Measurements from ENCODE around the gene CCT7.
"Not testable (repeated sequence)": the region's sequence is repeated elsewhere in the genome, so short reads cannot be mapped to it uniquely, and the experiment has no call there.

CCT7 gene
- total RNA-seq: 77.3 to 119 (median 92.9) reads per million in 3 donors

GRCh38 chr2:73233932-73234832, at the start of gene CCT7:
TSS of gene CCT7 (plus strand) at chr2:73234308. CDS start at chr2:73234379, 71 bp downstream.
- no peaks in the 10 kb centered on the region for H3K9me3 ChIP-seq (ENCODE audit: control insufficient read depth, low read length)

GRCh38 chr2:73185965-73186364, 48.1 kb upstream of the CCT7 start:
- Histone ChIP-seq H3K27ac (ENCODE audit: insufficient read depth, low read length, poor library complexity, severe bottlenecking) (no peak overlapping the region), H3K36me3 (ENCODE audit: control insufficient read depth, insufficient read depth, low read length) (no peaks in the 10 kb centered on the region)

More at GRCh38 chr2:73233932-73234832, at the start of gene CCT7:
- Histone ChIP-seq H3K36me3 (ENCODE audit: control insufficient read depth, insufficient read depth, low read length) (peaks cover 4% of the 10 kb centered on the region), H3K27ac (ENCODE audit: insufficient read depth, low read length, poor library complexity, severe bottlenecking) (peak within 1 kb of the TSS; percentile 92), H3K4me3 (ENCODE audit: insufficient read depth, low read depth, low read length, poor library complexity, severe bottlenecking) (peak within 1 kb of the TSS; percentile 69), H3K4me1 (ENCODE audit: control insufficient read depth, insufficient read depth, low read length, poor library complexity, severe bottlenecking) (peaks cover 6% of the 10 kb centered on the region), H3K27me3 (replicated peaks; ENCODE audit: control insufficient read depth, insufficient read depth, low read length, poor library complexity, severe bottlenecking) (no peaks in the 10 kb centered on the region)
- DNase-seq: peak; percentile 74 to 81 (median 81)

GRCh38 chr2:73187549-73187948, 46.6 kb upstream of the CCT7 start:
- no peaks in the 10 kb centered on the region for H3K4me1 ChIP-seq (ENCODE audit: control insufficient read depth, insufficient read depth, low read length, poor library complexity, severe bottlenecking)
- DNase-seq: no peak
- no peaks in the 10 kb centered on the region for H3K36me3 ChIP-seq (ENCODE audit: control insufficient read depth, insufficient read depth, low read length)
- H3K4me3 ChIP-seq (ENCODE audit: insufficient read depth, low read depth, low read length, poor library complexity, severe bottlenecking): no peak overlapping the region
- no peak overlapping the region for H3K27ac ChIP-seq (ENCODE audit: insufficient read depth, low read length, poor library complexity, severe bottlenecking)
- H3K27me3 ChIP-seq (replicated peaks; ENCODE audit: control insufficient read depth, insufficient read depth, low read length, poor library complexity, severe bottlenecking): no peaks in the 10 kb centered on the region
- H3K9me3 ChIP-seq (ENCODE audit: control insufficient read depth, low read length): no peaks in the 10 kb centered on the region

More at GRCh38 chr2:73185965-73186364, 48.1 kb upstream of the CCT7 start:
- H3K27me3 ChIP-seq (replicated peaks; ENCODE audit: control insufficient read depth, insufficient read depth, low read length, poor library complexity, severe bottlenecking): no peaks in the 10 kb centered on the region
- H3K4me3 ChIP-seq (ENCODE audit: insufficient read depth, low read depth, low read length, poor library complexity, severe bottlenecking): no peak overlapping the region
- H3K4me1 ChIP-seq (ENCODE audit: control insufficient read depth, insufficient read depth, low read length, poor library complexity, severe bottlenecking): no peaks in the 10 kb centered on the region
- DNase-seq: no peak
- no peaks in the 10 kb centered on the region for H3K9me3 ChIP-seq (ENCODE audit: control insufficient read depth, low read length)

GRCh38 chr2:73197579-73197978, 36.5 kb upstream of the CCT7 start:
- Histone ChIP-seq H3K9me3 (ENCODE audit: control insufficient read depth, low read length) (no peaks in the 10 kb centered on the region), H3K27me3 (replicated peaks; ENCODE audit: control insufficient read depth, insufficient read depth, low read length, poor library complexity, severe bottlenecking) (peaks cover 12% of the 10 kb centered on the region), H3K27ac (ENCODE audit: insufficient read depth, low read length, poor library complexity, severe bottlenecking) (no peak overlapping the region), H3K36me3 (ENCODE audit: control insufficient read depth, insufficient read depth, low read length) (no peaks in the 10 kb centered on the region), H3K4me3 (ENCODE audit: insufficient read depth, low read depth, low read length, poor library complexity, severe bottlenecking) (no peak overlapping the region), H3K4me1 (ENCODE audit: control insufficient read depth, insufficient read depth, low read length, poor library complexity, severe bottlenecking) (peaks cover 6% of the 10 kb centered on the region)
- DNase-seq: no peak

GRCh38 chr2:73200281-73200680, 33.8 kb upstream of the CCT7 start:
- not testable (repeated sequence) for H3K36me3 ChIP-seq (ENCODE audit: control insufficient read depth, insufficient read depth, low read length); H3K9me3 ChIP-seq (ENCODE audit: control insufficient read depth, low read length); H3K27ac ChIP-seq (ENCODE audit: insufficient read depth, low read length, poor library complexity, severe bottlenecking); DNase-seq; H3K4me3 ChIP-seq (ENCODE audit: insufficient read depth, low read depth, low read length, poor library complexity, severe bottlenecking)
- peaks cover 26% of the 10 kb centered on the region for H3K27me3 ChIP-seq (replicated peaks; ENCODE audit: control insufficient read depth, insufficient read depth, low read length, poor library complexity, severe bottlenecking)
- peaks cover 15% of the 10 kb centered on the region for H3K4me1 ChIP-seq (ENCODE audit: control insufficient read depth, insufficient read depth, low read length, poor library complexity, severe bottlenecking)

GRCh38 chr2:73202156-73203054, 31.7 kb upstream of the CCT7 start, which contains the start of gene NOTO:
TSS of gene NOTO (plus strand) at chr2:73202574. CDS start at chr2:73202667, 93 bp downstream.
- no peak within 1 kb of the TSS for H3K27ac ChIP-seq (ENCODE audit: insufficient read depth, low read length, poor library complexity, severe bottlenecking)
- peaks cover 15% of the 10 kb centered on the region for H3K4me1 ChIP-seq (ENCODE audit: control insufficient read depth, insufficient read depth, low read length, poor library complexity, severe bottlenecking)
- no peaks in the 10 kb centered on the region for H3K36me3 ChIP-seq (ENCODE audit: control insufficient read depth, insufficient read depth, low read length)
- peak within 1 kb of the TSS; percentile 37 for H3K4me3 ChIP-seq (ENCODE audit: insufficient read depth, low read depth, low read length, poor library complexity, severe bottlenecking)
- no peaks in the 10 kb centered on the region for H3K9me3 ChIP-seq (ENCODE audit: control insufficient read depth, low read length)
- peaks cover 23% of the 10 kb centered on the region for H3K27me3 ChIP-seq (replicated peaks; ENCODE audit: control insufficient read depth, insufficient read depth, low read length, poor library complexity, severe bottlenecking)
- no peak for DNase-seq

- Histone ChIP-seq H3K4me1 (ENCODE audit: control insufficient read depth, insufficient read depth, low read length, poor library complexity, severe bottlenecking) (peaks cover 15% of the 10 kb centered on the region), H3K9me3 (ENCODE audit: control insufficient read depth, low read length) (no peaks in the 10 kb centered on the region), H3K27ac (ENCODE audit: insufficient read depth, low read length, poor library complexity, severe bottlenecking) (no peak overlapping the region), H3K36me3 (ENCODE audit: control insufficient read depth, insufficient read depth, low read length) (no peaks in the 10 kb centered on the region), H3K4me3 (ENCODE audit: insufficient read depth, low read depth, low read length, poor library complexity, severe bottlenecking) (peak overlapping the region; percentile 37), H3K27me3 (replicated peaks; ENCODE audit: control insufficient read depth, insufficient read depth, low read length, poor library complexity, severe bottlenecking) (peaks cover 23% of the 10 kb centered on the region)
- no peak for DNase-seq
Measured at GRCh38 chr2:73203055-73203681, 30.9 kb upstream of the CCT7 start.

- Histone ChIP-seq H3K27me3 (replicated peaks; ENCODE audit: control insufficient read depth, insufficient read depth, low read length, poor library complexity, severe bottlenecking) (peaks cover 23% of the 10 kb centered on the region), H3K36me3 (ENCODE audit: control insufficient read depth, insufficient read depth, low read length) (no peaks in the 10 kb centered on the region), H3K4me3 (ENCODE audit: insufficient read depth, low read depth, low read length, poor library complexity, severe bottlenecking) (no peak overlapping the region), H3K4me1 (ENCODE audit: control insufficient read depth, insufficient read depth, low read length, poor library complexity, severe bottlenecking) (peaks cover 15% of the 10 kb centered on the region), H3K27ac (ENCODE audit: insufficient read depth, low read length, poor library complexity, severe bottlenecking) (no peak overlapping the region), H3K9me3 (ENCODE audit: control insufficient read depth, low read length) (no peaks in the 10 kb centered on the region)
- DNase-seq: no peak
Measured at GRCh38 chr2:73205611-73206010, 28.5 kb upstream of the CCT7 start.

- Histone ChIP-seq H3K27ac (ENCODE audit: insufficient read depth, low read length, poor library complexity, severe bottlenecking) (no peak overlapping the region), H3K36me3 (ENCODE audit: control insufficient read depth, insufficient read depth, low read length) (no peaks in the 10 kb centered on the region), H3K27me3 (replicated peaks; ENCODE audit: control insufficient read depth, insufficient read depth, low read length, poor library complexity, severe bottlenecking) (peaks cover 8% of the 10 kb centered on the region), H3K4me3 (ENCODE audit: insufficient read depth, low read depth, low read length, poor library complexity, severe bottlenecking) (no peak overlapping the region), H3K9me3 (ENCODE audit: control insufficient read depth, low read length) (no peaks in the 10 kb centered on the region), H3K4me1 (ENCODE audit: control insufficient read depth, insufficient read depth, low read length, poor library complexity, severe bottlenecking) (peaks cover 9% of the 10 kb centered on the region)
- no peak for DNase-seq
Measured at GRCh38 chr2:73208258-73208657, 25.9 kb upstream of the CCT7 start.
